GF-D8 (cell line): ENCODE measurements around the gene LMOD1.
"Not testable (repeated sequence)": the region's sequence is repeated elsewhere in the genome, so short reads cannot be mapped to it uniquely, and the experiment has no call there.

ENCODE experiments used
- DNase-seq: peaks from one replicate; lab custom pipeline; 2025; lab: John Stamatoyannopoulos, UW

Gene LMOD1

GRCh38 chr1:201914456-201915235, 31.7 kb downstream of the LMOD1 start:
- DNase-seq = no peak

GRCh38 chr1:201912832-201913231, 33.5 kb downstream of the LMOD1 start:
- no peak for DNase-seq

GRCh38 chr1:201911826-201912571, 34.3 kb downstream of the LMOD1 start:
- DNase-seq = no peak

- no peak for DNase-seq
These were observed 38.7 kb downstream of the LMOD1 start for GRCh38 chr1:201907621-201908020.

- DNase-seq = no peak
These were observed 40.0 kb downstream of the LMOD1 start for GRCh38 chr1:201906336-201906735.

- no peak for DNase-seq
These were observed 41.0 kb downstream of the LMOD1 start for GRCh38 chr1:201905234-201905890.

- no peak for DNase-seq
These were observed 41.8 kb downstream of the LMOD1 start for GRCh38 chr1:201904579-201904978.

GRCh38 chr1:201903135-201903534, 43.2 kb downstream of the LMOD1 start:
- DNase-seq = no peak

- no peak for DNase-seq
These were observed 44.1 kb downstream of the LMOD1 start for GRCh38 chr1:201902198-201902597.

- DNase-seq = not testable (repeated sequence)
These were observed 45.3 kb downstream of the LMOD1 start for GRCh38 chr1:201901036-201901435.

- DNase-seq = no peak
These were observed 45.9 kb downstream of the LMOD1 start for GRCh38 chr1:201900476-201900875.

- DNase-seq = no peak
These were observed 46.5 kb downstream of the LMOD1 start for GRCh38 chr1:201899683-201900429.

- DNase-seq = no peak
These were observed 47.4 kb downstream of the LMOD1 start for GRCh38 chr1:201898992-201899391.

- no peak for DNase-seq
These were observed 48.0 kb downstream of the LMOD1 start for GRCh38 chr1:201898240-201898894.

GRCh38 chr1:201896951-201897391, 49.4 kb downstream of the LMOD1 start:
- DNase-seq = no peak

- DNase-seq = peak; percentile 9
These were observed 50.2 kb downstream of the LMOD1 start for GRCh38 chr1:201895913-201896807.

- DNase-seq = no peak
These were observed 51.2 kb downstream of the LMOD1 start for GRCh38 chr1:201895120-201895665.

GRCh38 chr1:201894343-201895119, 51.8 kb downstream of the LMOD1 start:
- DNase-seq = no peak

GRCh38 chr1:201893431-201893830, 52.9 kb downstream of the LMOD1 start:
- DNase-seq = no peak
